Heart left ventricle (tissue), 13 donors: ENCODE results near the gene CRYL1.

Source experiments
- CTCF ChIP-seq, 12 donors: fragments of 200-600 bp; sonication (generic) in 4 of 12; IDR thresholded peaks; one replicate each; pipeline versions ENCODE4 v1.5.0 to v1.8.0; 2018 to 2022; ENCODE audit warnings: antibody characterized with exemption in 12 of 12, mild to moderate bottlenecking in 5 of 12
- POLR2A ChIP-seq, 2 donors: fragments of 450-650 bp; IDR thresholded peaks; one replicate each; pipeline ENCODE4 v1.6.1; 2017; ENCODE audit warnings: antibody characterized with exemption in 2 of 2, mild to moderate bottlenecking in 2 of 2, moderate library complexity in 2 of 2
- donor health status: ischemic (EF 13 %, LVEDD 7.1; RV severe dilation, severe dysfunction).
- donor health status: DM: no; HTN: yes; CAD: no.
- donor health status: DM: no; HTN: no; CAD: no.
- donor health status: ischemic (EF 25% LVEDD 6.9; RV normal size, moderate dysfunction).
- donor health status: ischemic (EF 25% LVEDD 5.7; RV mildly dilated, moderate dysfunction).
- donor health status: ischemic (EF 35%, LVEDD 5.7; RV mildly dilated, moderate dysfunction).
- donor health status: nonischemic (EF 11% LVEDD 7.7; RV severe dilation, severe dysfunction).
- donor health status: DM: yes; HTN: yes; CAD: no.
- donor health status: PGD.
- donor health status: ischemic (EF 29% LVEDD 5.4; RV normal size, mild dysfunction).
- donor health status: nonischemic (EF 23%, LVEDD 6.1; RV moderate dilation, normal function).

DNA sequence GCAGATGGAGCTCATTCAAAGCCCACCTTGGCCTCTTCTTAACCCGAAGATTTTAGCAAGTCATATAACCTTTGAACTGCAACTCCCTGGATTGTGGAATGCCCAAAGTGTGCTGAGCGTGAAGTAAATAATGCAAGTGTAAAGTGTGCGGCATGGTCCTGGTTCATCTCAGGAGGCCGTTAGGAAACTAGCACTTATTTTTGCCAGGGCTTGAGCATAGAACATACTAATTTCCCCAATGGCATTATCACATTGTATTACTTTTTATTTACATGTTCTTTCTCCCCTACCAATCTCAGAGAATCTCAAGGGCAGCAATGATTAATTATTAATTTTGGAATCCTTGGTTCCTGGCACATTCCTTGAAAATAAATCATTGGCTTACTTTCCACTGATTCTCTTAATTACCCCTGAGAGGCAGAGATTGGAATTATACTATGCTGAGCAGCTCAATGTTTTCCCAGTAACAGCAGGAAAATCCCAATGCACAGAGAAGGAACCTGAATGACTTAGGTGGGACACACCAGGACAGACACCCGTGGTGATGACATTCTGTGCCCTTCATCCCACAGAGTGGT, 164.7 kb downstream of the CRYL1 start:
- TF ChIP-seq POLR2A (IDR thresholded peaks at IDR 0.05) (no peak), CTCF (IDR thresholded peaks at IDR 0.05) (no peak)
